Effector memory CD8-positive, alpha-beta T cell (primary cell): ENCODE measurements around the gene ESRRB.

Experiments used
- ATAC-seq: fragments of 150-1000 bp; cut with Tn5 transposase; replicated peaks from 2 replicates; pipeline ENCODE4 v1.10.0; 2021; ENCODE audit warnings: mild to moderate bottlenecking, moderate library complexity
- DNase-seq, 3 experiments: peaks; one replicate each; pipeline ENCODE4 v3.0.0; 2021
- H3K27ac Mint-ChIP-seq, 2 donors: one replicate each; pipeline ENCODE4 v1.8.0; 2022; ENCODE audit warnings: mild to moderate bottlenecking in 2 of 2, mixed read lengths in 2 of 2, moderate library complexity in 2 of 2
- H3K27me3 Mint-ChIP-seq, 2 donors: one replicate each; pipeline ENCODE4 v1.8.0; 2022; ENCODE audit warnings: mixed read lengths in 2 of 2
- H3K36me3 Mint-ChIP-seq: one replicate; pipeline ENCODE4 v1.8.0; 2022; ENCODE audit warnings: mild to moderate bottlenecking, moderate library complexity, mixed read lengths; ENCODE audit not compliant: insufficient read depth
- H3K4me1 Mint-ChIP-seq, 2 donors: one replicate each; pipeline ENCODE4 v1.8.0; 2022; ENCODE audit warnings: low read depth in 2 of 2, mixed read lengths in 2 of 2
- H3K4me3 Mint-ChIP-seq, 2 donors: one replicate each; pipeline ENCODE4 v1.8.0; 2022; ENCODE audit warnings: mild to moderate bottlenecking in 2 of 2, mixed read lengths in 2 of 2, moderate library complexity in 2 of 2
- H3K9me3 Mint-ChIP-seq, 2 donors: one replicate each; pipeline ENCODE4 v1.8.0; 2022; ENCODE audit warnings: mixed read lengths in 2 of 2
- total RNA-seq, 9 experiments: gene quantifications; one replicate each; lab custom pipeline; 2026; lab: John Stamatoyannopoulos, UW

ESRRB gene
- 0 to 0.54 (median 0.13) reads per million in 9 experiments for total RNA-seq

- ATAC-seq, result no peak
- DNase-seq, result no peak
- no peaks in the 10 kb centered on the region for H3K9me3 Mint-ChIP-seq
- H3K27ac Mint-ChIP-seq, result no peak within 1 kb of the TSS
- H3K4me1 Mint-ChIP-seq, result peaks cover 0 to 5% of the 10 kb centered on the region in 2 donors
- peak within 1 kb of the TSS in 1 of 2 donors; percentile 9 for H3K4me3 Mint-ChIP-seq
- no peaks in the 10 kb centered on the region for H3K36me3 Mint-ChIP-seq
- H3K27me3 Mint-ChIP-seq, result peaks cover 63 to 95% of the 10 kb centered on the region in 2 donors
Measured at GRCh38 chr14:76375947-76376404, at the start of gene ESRRB. ESRRB (plus strand) TSS chr14:76376137; CDS start chr14:76376402, 265 bp downstream.

GRCh38 chr14:76326918-76327689 is 48.8 kb upstream of the ESRRB start:
- DNase-seq, result no peak
- Mint-ChIP-seq H3K27ac (no peak overlapping the region), H3K9me3 (no peaks in the 10 kb centered on the region), H3K4me1 (peaks cover 0 to 3% of the 10 kb centered on the region in 2 donors), H3K27me3 (peaks cover 38 to 95% of the 10 kb centered on the region in 2 donors), H3K36me3 (no peaks in the 10 kb centered on the region), H3K4me3 (no peak overlapping the region)
- ATAC-seq, result no peak

- Mint-ChIP-seq H3K4me3 (no peak overlapping the region), H3K9me3 (no peaks in the 10 kb centered on the region), H3K27ac (no peak overlapping the region), H3K4me1 (peaks cover 0 to 3% of the 10 kb centered on the region in 2 donors), H3K36me3 (no peaks in the 10 kb centered on the region), H3K27me3 (peaks cover 38 to 80% of the 10 kb centered on the region in 2 donors)
- ATAC-seq, result no peak
- no peak for DNase-seq
Measured at GRCh38 chr14:76328457-76329137, 47.3 kb upstream of the ESRRB start.

GRCh38 chr14:76329154-76329928 is 46.6 kb upstream of the ESRRB start:
- H3K4me3 Mint-ChIP-seq, result no peak overlapping the region
- H3K9me3 Mint-ChIP-seq, result no peaks in the 10 kb centered on the region
- H3K4me1 Mint-ChIP-seq, result peaks cover 0 to 3% of the 10 kb centered on the region in 2 donors
- DNase-seq (no peak), ATAC-seq (no peak)
- no peak overlapping the region for H3K27ac Mint-ChIP-seq
- H3K27me3 Mint-ChIP-seq, result peaks cover 38 to 72% of the 10 kb centered on the region in 2 donors
- H3K36me3 Mint-ChIP-seq, result no peaks in the 10 kb centered on the region

- Mint-ChIP-seq H3K27ac (no peak overlapping the region), H3K9me3 (no peaks in the 10 kb centered on the region), H3K27me3 (peaks cover 38 to 74% of the 10 kb centered on the region in 2 donors), H3K4me1 (peaks cover 0 to 3% of the 10 kb centered on the region in 2 donors), H3K36me3 (no peaks in the 10 kb centered on the region), H3K4me3 (no peak overlapping the region)
- no peak for DNase-seq
- no peak for ATAC-seq
Measured at GRCh38 chr14:76329951-76330350, 46.0 kb upstream of the ESRRB start.

- no peak for ATAC-seq
- no peaks in the 10 kb centered on the region for H3K36me3 Mint-ChIP-seq
- H3K4me3 Mint-ChIP-seq, result no peak overlapping the region
- no peaks in the 10 kb centered on the region for H3K9me3 Mint-ChIP-seq
- peaks cover 32 to 73% of the 10 kb centered on the region in 2 donors for H3K27me3 Mint-ChIP-seq
- peaks cover 0 to 3% of the 10 kb centered on the region in 2 donors for H3K4me1 Mint-ChIP-seq
- DNase-seq, result no peak
- H3K27ac Mint-ChIP-seq, result no peak overlapping the region
Measured at GRCh38 chr14:76330411-76331327, 45.3 kb upstream of the ESRRB start.

GRCh38 chr14:76331328-76332011 is 44.5 kb upstream of the ESRRB start:
- no peak for ATAC-seq
- peaks cover 0 to 3% of the 10 kb centered on the region in 2 donors for H3K4me1 Mint-ChIP-seq
- no peaks in the 10 kb centered on the region for H3K9me3 Mint-ChIP-seq
- H3K27ac Mint-ChIP-seq, result no peak overlapping the region
- no peak overlapping the region for H3K4me3 Mint-ChIP-seq
- H3K36me3 Mint-ChIP-seq, result no peaks in the 10 kb centered on the region
- peaks cover 33 to 71% of the 10 kb centered on the region in 2 donors for H3K27me3 Mint-ChIP-seq
- DNase-seq, result no peak

- Mint-ChIP-seq H3K36me3 (no peaks in the 10 kb centered on the region), H3K4me3 (no peak overlapping the region), H3K27me3 (peaks cover 25 to 67% of the 10 kb centered on the region in 2 donors), H3K4me1 (peaks cover 3 to 4% of the 10 kb centered on the region in 2 donors), H3K27ac (no peak overlapping the region), H3K9me3 (no peaks in the 10 kb centered on the region)
- no peak for DNase-seq
- no peak for ATAC-seq
Measured at GRCh38 chr14:76333664-76334063, 42.3 kb upstream of the ESRRB start.

GRCh38 chr14:76334316-76334715 is 41.6 kb upstream of the ESRRB start:
- Mint-ChIP-seq H3K27ac (no peak overlapping the region), H3K9me3 (no peaks in the 10 kb centered on the region), H3K4me1 (peaks cover 3 to 4% of the 10 kb centered on the region in 2 donors), H3K36me3 (no peaks in the 10 kb centered on the region), H3K27me3 (peaks cover 21 to 61% of the 10 kb centered on the region in 2 donors), H3K4me3 (no peak overlapping the region)
- DNase-seq, result no peak
- ATAC-seq, result no peak

GRCh38 chr14:76336876-76337275 is 39.1 kb upstream of the ESRRB start:
- ATAC-seq, result no peak
- H3K27ac Mint-ChIP-seq, result no peak overlapping the region
- peaks cover 0 to 4% of the 10 kb centered on the region in 2 donors for H3K4me1 Mint-ChIP-seq
- H3K27me3 Mint-ChIP-seq, result peaks cover 15 to 55% of the 10 kb centered on the region in 2 donors
- H3K9me3 Mint-ChIP-seq, result no peaks in the 10 kb centered on the region
- no peak overlapping the region for H3K4me3 Mint-ChIP-seq
- DNase-seq, result no peak
- H3K36me3 Mint-ChIP-seq, result no peaks in the 10 kb centered on the region

GRCh38 chr14:76337635-76338545 is 38.0 kb upstream of the ESRRB start:
- ATAC-seq, result no peak
- Mint-ChIP-seq H3K9me3 (peaks cover 0 to 3% of the 10 kb centered on the region in 2 donors), H3K4me1 (peaks cover 0 to 4% of the 10 kb centered on the region in 2 donors), H3K27me3 (peaks cover 15 to 63% of the 10 kb centered on the region in 2 donors), H3K4me3 (no peak overlapping the region), H3K36me3 (no peaks in the 10 kb centered on the region), H3K27ac (no peak overlapping the region)
- no peak for DNase-seq
